Esophagus squamous epithelium (tissue), 4 donors: ENCODE data around the gene C17orf50.

Experiments
- CTCF ChIP-seq, 6 experiments: fragments of 450-650 bp in 4 of 6; fragments of 200-600 bp in 2 of 6; sonication (generic) in 2 of 6; IDR thresholded peaks; one replicate each; pipeline ENCODE4 v1.5.1; 2016 to 2019; ENCODE audit warnings: antibody characterized with exemption in 6 of 6, mild to moderate bottlenecking in 4 of 6, moderate library complexity in 4 of 6
- POLR2A ChIP-seq, 4 donors: fragments of 450-650 bp; IDR thresholded peaks; one replicate each; pipeline ENCODE4 v1.6.1; 2017; ENCODE audit warnings: antibody characterized with exemption in 4 of 4, mild to moderate bottlenecking in 4 of 4, moderate library complexity in 3 of 4

GRCh38 chr17:35732806-35733136 lies 27.9 kb upstream of the C17orf50 start:
- TF ChIP-seq CTCF (IDR thresholded peaks at IDR 0.05), result no peak
- no peak for TF ChIP-seq POLR2A (IDR thresholded peaks at IDR 0.05)
